H1 (cell line): ENCODE results near the gene ITGAE. TPM values are rescaled to one million over a fixed set of nuclear protein-coding genes. Genes with fewer than 3 reads are reported as not detected.

Source experiments
- CTCF ChIA-PET: fragments of 300-600 bp; sonication (Branson Sonifier 250); formaldehyde crosslinking; loops from one replicate; lab custom pipeline; 2021; ENCODE audit not compliant: partially characterized antibody; lab: Charles Lee
- POLR2A ChIA-PET: fragments of 300-600 bp; sonication (Branson Sonifier 250); formaldehyde crosslinking; loops from one replicate; lab custom pipeline; 2021; ENCODE audit warnings: inconsistent platforms; ENCODE audit not compliant: partially characterized antibody; lab: Charles Lee
- DNase-seq, 2 experiments: peaks; one replicate each; pipeline versions ENCODE4 v3.0.0 to v3.0.0-alpha.2; 2010 to 2022; ENCODE audit warnings: low spot score in 2 of 2, low read depth in 1 of 2, mixed read lengths in 1 of 2
- FAIRE-seq: peaks from 2 replicates; lab custom pipeline; 2011; peaks lifted over from hg19 to GRCh38; lab: Jason Lieb, UNC
- H2AFZ ChIP-seq: 2 replicates; pipeline ENCODE4 v1.8.1; 2012; ENCODE audit warnings: low read length, inconsistent platforms
- H2AK5ac ChIP-seq: 2 replicates; pipeline ENCODE4 v1.6.1; 2013; ENCODE audit warnings: low read depth, low read length
- H2BK120ac ChIP-seq: replicated peaks from 2 replicates; pipeline ENCODE3; 2013; ENCODE audit warnings: low read depth, low read length, inconsistent platforms
- H2BK12ac ChIP-seq: 2 replicates; pipeline ENCODE4 v1.6.1; 2013; ENCODE audit warnings: low read depth, low read length
- H2BK15ac ChIP-seq: 2 replicates; pipeline ENCODE4 v1.6.1; 2013; ENCODE audit warnings: low read length
- H2BK20ac ChIP-seq: 2 replicates; pipeline ENCODE4 v1.6.1; 2013; ENCODE audit warnings: low read length
- H2BK5ac ChIP-seq: 2 replicates; pipeline ENCODE4 v1.6.1; 2013; ENCODE audit warnings: low read depth, low read length
- H3K14ac ChIP-seq: 2 replicates; pipeline ENCODE4 v1.6.1; 2013; ENCODE audit warnings: inconsistent platforms; ENCODE audit not compliant: insufficient read length
- H3K18ac ChIP-seq: 2 replicates; pipeline ENCODE4 v1.6.1; 2013; ENCODE audit warnings: low read length; ENCODE audit errors: extremely low read depth
- H3K23ac ChIP-seq: 2 replicates; pipeline ENCODE4 v1.6.1; 2013; ENCODE audit warnings: inconsistent platforms; ENCODE audit not compliant: insufficient read length
- H3K23me2 ChIP-seq: 2 replicates; pipeline ENCODE4 v1.6.1; 2013; ENCODE audit warnings: low read depth, low read length
- H3K27ac ChIP-seq: 2 replicates; pipeline ENCODE4 v1.6.1; 2011; ENCODE audit warnings: low read depth, low read length, inconsistent platforms
- H3K27me3 ChIP-seq, 4 experiments: replicated peaks in 1 of 4; 1 replicate in 1 of 4; 2 replicates in 3 of 4; pipeline versions ENCODE4 v1.6.1 to v1.8.1; 2011 to 2013; ENCODE audit warnings: low read length in 3 of 4, mild to moderate bottlenecking in 3 of 4, inconsistent platforms in 2 of 4, mixed read lengths in 2 of 4, moderate library complexity in 1 of 4; ENCODE audit not compliant: control insufficient read depth in 3 of 4, insufficient read depth in 3 of 4; ENCODE audit errors: extremely low read depth in 1 of 4
- H3K36me3 ChIP-seq, 4 experiments: 2 replicates each; pipeline versions ENCODE4 v1.6.1 to v1.8.1; 2011 to 2013; ENCODE audit warnings: mild to moderate bottlenecking in 4 of 4, low read length in 3 of 4, moderate library complexity in 2 of 4, control low read depth in 1 of 4, inconsistent platforms in 1 of 4; ENCODE audit not compliant: insufficient read depth in 4 of 4, control insufficient read depth in 2 of 4
- H3K4ac ChIP-seq: replicated peaks from 2 replicates; pipeline ENCODE3; 2013; ENCODE audit warnings: low read length, low read depth, mixed read lengths, inconsistent platforms; ENCODE audit not compliant: insufficient read length
- H3K4me1 ChIP-seq, 4 experiments: replicated peaks in 1 of 4; 1 replicate in 1 of 4; 2 replicates in 3 of 4; pipeline versions ENCODE4 v1.6.1 to v1.8.1; 2011 to 2013; ENCODE audit warnings: low read length in 3 of 4, inconsistent platforms in 2 of 4, mixed read lengths in 1 of 4; ENCODE audit not compliant: insufficient read depth in 4 of 4, control insufficient read depth in 3 of 4
- H3K4me2 ChIP-seq, 2 experiments: 2 replicates each; pipeline versions ENCODE4 v1.6.1 to v1.8.1; 2011 to 2013; ENCODE audit warnings: low read depth in 2 of 2, low read length in 2 of 2, control low read depth in 1 of 2, inconsistent platforms in 1 of 2, mild to moderate bottlenecking in 1 of 2; ENCODE audit not compliant: insufficient read depth in 1 of 2
- H3K4me3 ChIP-seq, 4 experiments: fragments of 200-600, 300-600 bp in 1 of 4; sonication (generic), shearing (Covaris generic), sonication (Bioruptor Twin) in 1 of 4; 2 replicates each; pipeline versions ENCODE4 v1.5.1 to v1.8.1; 2011 to 2016; ENCODE audit warnings: low read length in 4 of 4, low read depth in 3 of 4, control low read depth in 2 of 4, inconsistent platforms in 2 of 4, mild to moderate bottlenecking in 2 of 4, mixed read lengths in 1 of 4, moderate library complexity in 1 of 4; ENCODE audit not compliant: insufficient read depth in 2 of 4; ENCODE audit errors: extremely low read depth in 1 of 4
- H3K56ac ChIP-seq: replicated peaks from 2 replicates; pipeline ENCODE3; 2013; ENCODE audit warnings: low read depth, mild to moderate bottlenecking, mixed read lengths, low read length, inconsistent platforms; ENCODE audit not compliant: insufficient read length
- H3K79me1 ChIP-seq: 2 replicates; pipeline ENCODE4 v1.6.1; 2013; ENCODE audit warnings: low read depth, low read length, control low read depth
- H3K79me2 ChIP-seq, 2 experiments: 2 replicates each; pipeline versions ENCODE4 v1.6.1 to v1.8.1; 2012 to 2013; ENCODE audit warnings: low read length in 2 of 2, mild to moderate bottlenecking in 2 of 2, inconsistent platforms in 1 of 2; ENCODE audit not compliant: insufficient read depth in 2 of 2, control insufficient read depth in 1 of 2
- H3K9ac ChIP-seq, 4 experiments: replicated peaks in 1 of 4; 1 replicate in 1 of 4; 2 replicates in 3 of 4; pipeline versions ENCODE4 v1.6.1 to v1.8.1; 2011 to 2013; ENCODE audit warnings: low read depth in 3 of 4, low read length in 3 of 4, control low read depth in 2 of 4, mild to moderate bottlenecking in 2 of 4, moderate library complexity in 2 of 4, inconsistent platforms in 1 of 4; ENCODE audit errors: extremely low read depth in 1 of 4
- H3K9me3 ChIP-seq, 2 experiments: 2 replicates each; pipeline versions ENCODE4 v1.6.1 to v1.8.1; 2012 to 2013; ENCODE audit warnings: mild to moderate bottlenecking in 2 of 2, moderate library complexity in 2 of 2, control low read depth in 1 of 2, inconsistent platforms in 1 of 2, low read depth in 1 of 2, low read length in 1 of 2, mixed read lengths in 1 of 2; ENCODE audit not compliant: insufficient read depth in 2 of 2
- H4K20me1 ChIP-seq, 2 experiments: replicated peaks in 1 of 2; 2 replicates each; pipeline versions ENCODE3 to v1.8.1; 2011 to 2013; ENCODE audit warnings: inconsistent platforms in 2 of 2, low read length in 2 of 2, mild to moderate bottlenecking in 1 of 2; ENCODE audit not compliant: insufficient read depth in 2 of 2, control insufficient read depth in 1 of 2
- H4K5ac ChIP-seq: 2 replicates; pipeline ENCODE4 v1.6.1; 2013; ENCODE audit warnings: low read length, low read depth, mixed read lengths, inconsistent platforms; ENCODE audit not compliant: insufficient read length
- H4K8ac ChIP-seq: 2 replicates; pipeline ENCODE4 v1.8.0; 2013; ENCODE audit warnings: mild to moderate bottlenecking, moderate library complexity, low read length, inconsistent platforms; ENCODE audit not compliant: insufficient read depth; ENCODE audit errors: extremely low read depth
- H4K91ac ChIP-seq: replicated peaks from 2 replicates; pipeline ENCODE3; 2013; ENCODE audit warnings: low read length, mixed read lengths, inconsistent platforms; ENCODE audit not compliant: insufficient read length
- FOSL1 ChIP-seq: IDR thresholded peaks from 2 replicates; pipeline ENCODE4 v1.6.1; 2011; ENCODE audit warnings: mild to moderate bottlenecking, low read depth, low read length, moderate library complexity; ENCODE audit not compliant: insufficient read depth
- PHF8 ChIP-seq: fragments of 200-600 bp; sonication (generic); conservative IDR thresholded peaks from 2 replicates; pipeline ENCODE4 v1.7.1; 2012; ENCODE audit warnings: low read depth, mild to moderate bottlenecking, inconsistent platforms, low read length, moderate library complexity
- RAD21 ChIP-seq, 2 experiments: IDR thresholded peaks in 1 of 2; conservative IDR thresholded peaks in 1 of 2; 2 replicates each; pipeline ENCODE4 v1.6.1; 2011; ENCODE audit warnings: low read depth in 2 of 2, low read length in 2 of 2, improper control_type of control experiment in 1 of 2, inconsistent platforms in 1 of 2, mild to moderate bottlenecking in 1 of 2, moderate library complexity in 1 of 2
- SUZ12 ChIP-seq: fragments of 200-600 bp; sonication (generic); IDR thresholded peaks from 2 replicates; pipeline ENCODE4 v1.6.1; 2012; ENCODE audit warnings: mild to moderate bottlenecking, inconsistent platforms, low read length, moderate library complexity, mixed read lengths
- WGBS, 2 experiments: shearing (Covaris generic) in 1 of 2; methylation state at CpG; one replicate each; pipeline versions ENCODE4 v1.1.6 to v1.1.7; 2013 to 2015; ENCODE audit warnings: low lambda C conversion rate in 2 of 2, mixed read lengths in 2 of 2, inconsistent platforms in 1 of 2, low coverage in 1 of 2, missing lambda C conversion rate in 1 of 2; ENCODE audit not compliant: insufficient replicate concordance in 2 of 2, insufficient coverage in 1 of 2, insufficient read length in 1 of 2; ENCODE audit errors: extremely low coverage in 1 of 2, missing lambda C conversion rate in 1 of 2; 5-methylcytosine and 5-hydroxymethylcytosine counted together
- polyA plus RNA-seq, 7 experiments: library from polyadenylated mRNA; depleted of rRNA in 3 of 7; stranded (reverse) in 5 of 7; unstranded in 2 of 7; fragments of >200 nt in 5 of 7; fragments of 200-250 nt in 2 of 7; gene quantifications; 1 replicate in 5 of 7; 2 replicates in 1 of 7; 4 replicates in 1 of 7; pipeline versions ENCODE4 v1.2.1 to v1.2.3, GENCODE V29; 2011 to 2013; ENCODE audit warnings: missing spikeins in 2 of 7, mixed read lengths in 2 of 7
- total RNA-seq: library from RNA; stranded (reverse); fragmentation: NEBNext Ultra II Directional; extraction: Animal tissue kit (Norgen Biotek cat#: 25700); gene quantifications from 2 replicates; pipeline ENCODE4 v1.2.1, GENCODE V29; 2021
- TF ChIP-seq, protein P1 (sequence below), 3 experiments: IDR thresholded peaks; 1 replicate in 2 of 3; 2 replicates in 1 of 3; pipeline versions ENCODE4 v1.5.1 to v1.6.1; 2011; ENCODE audit warnings: low read length in 3 of 3, mild to moderate bottlenecking in 3 of 3, inconsistent platforms in 2 of 3, low read depth in 1 of 3, moderate library complexity in 1 of 3; ENCODE audit not compliant: insufficient read depth in 1 of 3; ENCODE audit errors: control extremely low read depth in 1 of 3

Gene ITGAE
- total and polyA plus RNA-seq, 2 of the 8 experiments (the other 6 are each of a cell fraction or from before 2014, with no cell fraction given), result 23.2 to 43.1 TPM

DNA sequence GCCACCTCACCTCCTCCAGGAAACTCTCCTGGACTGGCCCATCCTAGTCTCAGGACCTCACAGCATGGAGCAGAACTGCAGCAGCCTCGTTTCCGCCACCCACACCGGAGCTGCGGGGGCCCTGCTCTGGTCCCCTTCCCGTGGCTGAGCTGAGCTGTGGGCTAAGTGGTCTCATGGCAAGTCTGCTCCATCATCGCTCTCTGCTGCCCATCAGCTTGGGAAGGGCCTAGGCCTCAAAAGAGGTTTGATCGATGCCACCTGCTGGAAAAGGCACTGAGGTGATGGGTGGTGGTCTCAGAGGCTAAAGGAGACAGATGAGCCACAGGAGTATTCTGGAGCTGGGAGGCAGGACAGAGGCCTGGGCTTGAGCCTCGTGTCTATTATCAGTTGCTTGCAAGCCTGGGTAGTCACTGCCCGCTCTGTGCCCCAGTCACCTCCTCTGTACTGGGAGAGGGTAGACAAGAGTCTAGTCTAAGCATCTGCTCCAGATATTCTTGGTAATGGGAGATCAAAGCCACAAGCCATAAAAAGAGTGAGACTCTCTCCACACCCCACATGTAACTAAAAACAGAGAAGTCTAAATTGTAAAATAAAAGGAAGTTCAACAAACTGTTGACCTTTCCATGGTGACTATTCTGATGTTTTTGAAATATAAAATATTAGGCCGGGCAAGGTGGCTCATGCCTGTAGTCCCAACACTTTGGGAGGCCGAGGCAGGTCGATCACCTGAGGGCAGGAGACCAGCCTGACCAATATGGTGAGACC, 1.6 kb downstream of the ITGAE start:
- Histone ChIP-seq H2AFZ (no peak overlapping the region), H3K36me3 (peaks cover 0 to 5% (median 1%) of the 10 kb centered on the region in 4 experiments; a peak in 1 of 8 replicates), H2BK120ac (no peak overlapping the region), H3K27me3 (no peaks in the 10 kb centered on the region), H4K20me1 (peaks cover 2 to 9% of the 10 kb centered on the region in 2 experiments), H4K5ac (no peak overlapping the region), H3K9ac (no peak overlapping the region), H2BK12ac (no peak overlapping the region), H2BK15ac (no peak overlapping the region), H3K4ac (no peak overlapping the region), H3K79me2 (no peaks in the 10 kb centered on the region), H3K14ac (no peak overlapping the region), H3K23ac (no peak overlapping the region), H3K9me3 (no peaks in the 10 kb centered on the region), H4K8ac (no peak overlapping the region), H3K18ac (no peak overlapping the region), H3K4me2 (no peak overlapping the region), H4K91ac (no peak overlapping the region), H2BK5ac (no peak overlapping the region), H3K27ac (no peak overlapping the region), H3K4me1 (no peaks in the 10 kb centered on the region; a peak in 1 of 7 replicates), H3K56ac (no peak overlapping the region), H3K4me3 (no peak overlapping the region), H3K23me2 (no peaks in the 10 kb centered on the region), H2AK5ac (no peak overlapping the region), H2BK20ac (no peak overlapping the region), H3K79me1 (no peaks in the 10 kb centered on the region)
- TF ChIP-seq PHF8, result no peak
- TF ChIP-seq SUZ12, result no peak
- TF ChIP-seq, protein P1, sequence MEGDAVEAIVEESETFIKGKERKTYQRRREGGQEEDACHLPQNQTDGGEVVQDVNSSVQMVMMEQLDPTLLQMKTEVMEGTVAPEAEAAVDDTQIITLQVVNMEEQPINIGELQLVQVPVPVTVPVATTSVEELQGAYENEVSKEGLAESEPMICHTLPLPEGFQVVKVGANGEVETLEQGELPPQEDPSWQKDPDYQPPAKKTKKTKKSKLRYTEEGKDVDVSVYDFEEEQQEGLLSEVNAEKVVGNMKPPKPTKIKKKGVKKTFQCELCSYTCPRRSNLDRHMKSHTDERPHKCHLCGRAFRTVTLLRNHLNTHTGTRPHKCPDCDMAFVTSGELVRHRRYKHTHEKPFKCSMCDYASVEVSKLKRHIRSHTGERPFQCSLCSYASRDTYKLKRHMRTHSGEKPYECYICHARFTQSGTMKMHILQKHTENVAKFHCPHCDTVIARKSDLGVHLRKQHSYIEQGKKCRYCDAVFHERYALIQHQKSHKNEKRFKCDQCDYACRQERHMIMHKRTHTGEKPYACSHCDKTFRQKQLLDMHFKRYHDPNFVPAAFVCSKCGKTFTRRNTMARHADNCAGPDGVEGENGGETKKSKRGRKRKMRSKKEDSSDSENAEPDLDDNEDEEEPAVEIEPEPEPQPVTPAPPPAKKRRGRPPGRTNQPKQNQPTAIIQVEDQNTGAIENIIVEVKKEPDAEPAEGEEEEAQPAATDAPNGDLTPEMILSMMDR (IDR thresholded peaks at IDR 0.05; ENCODE audit: control extremely low read depth in 1 of 3, insufficient read depth in 1 of 3, low read depth in 1 of 3, low read length in 3 of 3), result peak in 2 of 3 experiments; percentile 35 to 38; a peak in 2 of 4 replicates
- no peak for TF ChIP-seq FOSL1
- peak; percentile 19 to 50; a peak in 3 of 4 replicates for TF ChIP-seq RAD21 (IDR thresholded peaks at IDR 0.05 in 1 of 2, conservative IDR thresholded peaks at IDR 0.05 in 1 of 2; ENCODE audit: low read depth in 2 of 2, low read length in 2 of 2)
- ChIA-PET POLR2A (interaction anchor here (1.5 kb wide), 1 partner anchor 62 kb away, joined by 5 read pairs; no protein-coding TSS in a partner anchor), CTCF (interaction anchor here (1.1 to 3.1 kb wide), 3 partner anchors 27 to 65 kb away, joined by 3 to 25 read pairs (median 7); no protein-coding TSS in a partner anchor)
- 92% methylated on average over 12 of the region's 12 CpGs; no CpG with 5 or more reads in 1 of the 2 experiments for WGBS, 2 experiments
- FAIRE-seq (no peak), DNase-seq (no peak)
